ENCODE data around the gene C22orf15.

DNA sequence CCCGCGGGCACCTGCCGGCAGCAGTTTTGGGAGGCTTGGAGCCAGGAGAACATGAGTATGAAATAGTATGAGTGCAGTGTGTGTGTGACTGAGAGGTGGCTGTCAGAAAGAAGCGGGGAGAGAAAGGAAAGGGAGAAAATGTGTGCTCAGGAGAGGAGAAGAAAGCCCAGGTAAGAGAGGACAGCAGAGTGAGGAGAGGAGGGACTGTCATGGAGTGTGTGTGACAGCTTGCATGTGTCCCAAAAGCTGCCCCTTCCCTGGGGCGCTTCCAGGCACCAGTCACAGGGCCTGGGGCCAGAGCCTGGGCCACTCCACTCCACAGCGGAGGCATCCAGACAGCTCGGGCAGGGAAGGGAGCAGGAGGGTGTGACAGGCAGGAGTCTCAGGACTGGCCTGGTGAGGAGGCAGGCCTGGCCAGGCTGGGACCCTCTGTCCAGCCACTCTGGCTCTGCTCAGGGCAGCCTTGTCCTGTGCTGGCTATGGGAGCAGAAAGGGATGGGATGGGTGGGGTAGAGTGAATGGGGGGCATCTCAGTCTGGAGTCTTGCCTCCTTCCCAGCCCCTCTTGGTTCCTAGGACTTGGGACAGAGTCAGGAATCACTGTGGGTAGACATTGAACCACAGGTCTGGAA, 10.8 kb downstream of the C22orf15 start:
- TF ChIP-seq, protein P1, sequence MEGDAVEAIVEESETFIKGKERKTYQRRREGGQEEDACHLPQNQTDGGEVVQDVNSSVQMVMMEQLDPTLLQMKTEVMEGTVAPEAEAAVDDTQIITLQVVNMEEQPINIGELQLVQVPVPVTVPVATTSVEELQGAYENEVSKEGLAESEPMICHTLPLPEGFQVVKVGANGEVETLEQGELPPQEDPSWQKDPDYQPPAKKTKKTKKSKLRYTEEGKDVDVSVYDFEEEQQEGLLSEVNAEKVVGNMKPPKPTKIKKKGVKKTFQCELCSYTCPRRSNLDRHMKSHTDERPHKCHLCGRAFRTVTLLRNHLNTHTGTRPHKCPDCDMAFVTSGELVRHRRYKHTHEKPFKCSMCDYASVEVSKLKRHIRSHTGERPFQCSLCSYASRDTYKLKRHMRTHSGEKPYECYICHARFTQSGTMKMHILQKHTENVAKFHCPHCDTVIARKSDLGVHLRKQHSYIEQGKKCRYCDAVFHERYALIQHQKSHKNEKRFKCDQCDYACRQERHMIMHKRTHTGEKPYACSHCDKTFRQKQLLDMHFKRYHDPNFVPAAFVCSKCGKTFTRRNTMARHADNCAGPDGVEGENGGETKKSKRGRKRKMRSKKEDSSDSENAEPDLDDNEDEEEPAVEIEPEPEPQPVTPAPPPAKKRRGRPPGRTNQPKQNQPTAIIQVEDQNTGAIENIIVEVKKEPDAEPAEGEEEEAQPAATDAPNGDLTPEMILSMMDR (IDR thresholded peaks at IDR 0.05) = no peak
- no peak for TF ChIP-seq POLR2A (IDR thresholded peaks at IDR 0.05)
